ENCODE results near the gene C17orf114.

C17orf114 gene

DNA sequence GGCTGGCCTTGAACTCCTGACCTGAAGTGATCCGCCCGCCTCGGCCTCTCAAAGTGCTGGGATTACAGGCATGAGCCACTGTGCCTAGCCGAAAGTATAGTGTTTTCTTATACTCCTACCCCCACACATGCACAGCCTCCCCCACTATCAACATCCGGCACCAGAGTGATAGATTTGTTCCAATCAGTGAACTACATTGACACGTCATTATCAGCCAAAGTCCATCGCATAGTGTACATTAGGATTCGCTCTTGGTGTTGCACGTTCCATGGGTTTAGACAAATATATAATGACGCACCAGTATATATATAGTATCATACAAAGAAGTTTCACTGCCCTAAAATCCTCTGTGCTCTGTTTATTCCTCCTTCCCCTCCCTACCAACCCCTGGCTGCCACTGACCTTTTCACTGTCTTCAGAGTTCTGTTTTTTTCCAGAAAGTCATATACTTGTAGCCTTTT, 42.3 kb downstream of the C17orf114 start:
- no peak for FAIRE-seq
- TF ChIP-seq, protein P1, sequence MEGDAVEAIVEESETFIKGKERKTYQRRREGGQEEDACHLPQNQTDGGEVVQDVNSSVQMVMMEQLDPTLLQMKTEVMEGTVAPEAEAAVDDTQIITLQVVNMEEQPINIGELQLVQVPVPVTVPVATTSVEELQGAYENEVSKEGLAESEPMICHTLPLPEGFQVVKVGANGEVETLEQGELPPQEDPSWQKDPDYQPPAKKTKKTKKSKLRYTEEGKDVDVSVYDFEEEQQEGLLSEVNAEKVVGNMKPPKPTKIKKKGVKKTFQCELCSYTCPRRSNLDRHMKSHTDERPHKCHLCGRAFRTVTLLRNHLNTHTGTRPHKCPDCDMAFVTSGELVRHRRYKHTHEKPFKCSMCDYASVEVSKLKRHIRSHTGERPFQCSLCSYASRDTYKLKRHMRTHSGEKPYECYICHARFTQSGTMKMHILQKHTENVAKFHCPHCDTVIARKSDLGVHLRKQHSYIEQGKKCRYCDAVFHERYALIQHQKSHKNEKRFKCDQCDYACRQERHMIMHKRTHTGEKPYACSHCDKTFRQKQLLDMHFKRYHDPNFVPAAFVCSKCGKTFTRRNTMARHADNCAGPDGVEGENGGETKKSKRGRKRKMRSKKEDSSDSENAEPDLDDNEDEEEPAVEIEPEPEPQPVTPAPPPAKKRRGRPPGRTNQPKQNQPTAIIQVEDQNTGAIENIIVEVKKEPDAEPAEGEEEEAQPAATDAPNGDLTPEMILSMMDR (IDR thresholded peaks at IDR 0.05; ENCODE audit: insufficient read depth, missing control alignments) = no peak
- no peak for DNase-seq (ENCODE audit: insufficient read length, low spot score)

DNA sequence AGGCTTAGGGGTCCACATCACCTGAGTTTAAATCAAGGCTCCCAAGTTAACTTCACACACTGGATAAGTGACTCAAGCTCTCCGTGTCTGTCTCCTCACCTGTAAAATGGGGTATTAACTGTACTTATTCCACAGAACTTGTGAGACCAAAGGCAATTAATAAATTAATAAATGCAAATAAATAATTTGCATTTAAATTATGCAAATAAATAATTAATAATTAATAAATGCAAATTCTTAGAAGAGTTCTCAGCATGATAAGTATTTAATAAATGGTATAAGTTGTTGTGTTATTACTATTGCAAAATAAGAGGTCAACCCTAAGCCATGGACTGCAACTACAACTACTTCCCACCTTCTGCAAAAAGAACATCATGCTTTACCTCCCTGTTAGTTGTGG, 48.7 kb downstream of the C17orf114 start:
- FAIRE-seq = no peak
- TF ChIP-seq, protein P1 (IDR thresholded peaks at IDR 0.05; ENCODE audit: insufficient read depth, missing control alignments) = no peak
- DNase-seq (ENCODE audit: insufficient read length, low spot score) = no peak

GRCh38 chr17:4751932-4752331, 50.2 kb downstream of the C17orf114 start:
- DNase-seq (ENCODE audit: insufficient read length, low spot score) (no peak), FAIRE-seq (no peak)
- TF ChIP-seq, protein P1 (IDR thresholded peaks at IDR 0.05; ENCODE audit: insufficient read depth, missing control alignments) = no peak

Data from D721Med (cell line).